Upper lobe of left lung (tissue), 6 donors: ENCODE measurements around the gene CA11. TPM values are rescaled to one million over a fixed set of nuclear protein-coding genes. Genes with fewer than 3 reads are reported as not detected.

Experiments used
- ATAC-seq, 2 donors: fragments of 200-7000 bp; cut with Tn5 transposase; one replicate each; pipeline ENCODE4 v1.9.1; 2022; ENCODE audit warnings: mild to moderate bottlenecking in 2 of 2, moderate library complexity in 2 of 2; ENCODE audit not compliant: low FRiP score in 2 of 2
- DNase-seq, 2 donors: peaks; one replicate each; pipeline ENCODE4 v3.0.0-alpha.2; 2019 to 2020
- H3K27ac ChIP-seq, 4 donors: fragments of 200-600 bp; sonication (generic); one replicate each; pipeline ENCODE4 v1.5.1; 2016 to 2019
- H3K27me3 ChIP-seq, 4 donors: fragments of 200-600 bp; sonication (generic); one replicate each; pipeline ENCODE4 v1.5.1; 2017 to 2019
- H3K36me3 ChIP-seq, 4 donors: fragments of 200-600 bp; sonication (generic); one replicate each; pipeline ENCODE4 v1.5.1; 2016 to 2019
- H3K4me1 ChIP-seq, 4 donors: fragments of 200-600 bp; sonication (generic); one replicate each; pipeline ENCODE4 v1.5.1; 2018 to 2019
- H3K4me3 ChIP-seq, 4 donors: fragments of 200-600 bp; sonication (generic); one replicate each; pipeline ENCODE4 v1.5.1; 2017 to 2019; ENCODE audit warnings: mild to moderate bottlenecking in 2 of 4, moderate library complexity in 1 of 4
- H3K9me3 ChIP-seq, 4 donors: fragments of 200-600 bp; sonication (generic); one replicate each; pipeline ENCODE4 v1.5.1; 2018 to 2019
- CTCF ChIP-seq, 6 experiments: fragments of 450-650 bp in 4 of 6; fragments of 200-600 bp in 2 of 6; sonication (generic) in 2 of 6; IDR thresholded peaks; one replicate each; pipeline ENCODE4 v1.5.1; 2016 to 2019; ENCODE audit warnings: antibody characterized with exemption in 6 of 6
- EP300 ChIP-seq, 4 donors: sonication (generic); formaldehyde crosslinking; IDR thresholded peaks; one replicate each; pipeline ENCODE4 v1.5.1; 2017; ENCODE audit warnings: antibody characterized with exemption in 4 of 4, control low read depth in 2 of 4
- POLR2A ChIP-seq, 4 donors: fragments of 450-650 bp; IDR thresholded peaks; one replicate each; pipeline ENCODE4 v1.5.1; 2016 to 2017; ENCODE audit warnings: antibody characterized with exemption in 4 of 4, mild to moderate bottlenecking in 2 of 4
- POLR2AphosphoS5 ChIP-seq, 2 donors: sonication (generic); formaldehyde crosslinking; IDR thresholded peaks; one replicate each; pipeline ENCODE4 v1.5.1; 2017; ENCODE audit warnings: antibody characterized with exemption in 2 of 2
- WGBS, 2 donors: methylation state at CpG; one replicate each; pipeline ENCODE4 v1.1.5; 2017 to 2018; 5-methylcytosine and 5-hydroxymethylcytosine counted together
- total RNA-seq, 6 donors: library from RNA; depleted of rRNA in 4 of 6; stranded (reverse); fragments of >200 nt in 4 of 6; gene quantifications; one replicate each; pipeline versions ENCODE4 v1.1.0 to v1.2.1, GENCODE V29; 2016 to 2021
- donor health status: DM: no; HTN: no; CAD: no; lungs with moderate emphysema.
- donor health status: DM: no; HTN: yes; CAD: no; lungs with severe emphysema.

CA11 gene
- total RNA-seq, 6 donors from 2014 or later = 2.1 to 8.1 (median 5.3) TPM

- no peak for ATAC-seq
- H3K9me3 ChIP-seq = no peaks in the 10 kb centered on the region
- peak overlapping the region; percentile 24 to 88 (median 82) for H3K27ac ChIP-seq
- peaks cover 24 to 43% (median 32%) of the 10 kb centered on the region in 4 donors for H3K4me1 ChIP-seq
- 28 to 36% methylated on average over 8 of the region's 8 CpGs for WGBS, 2 donors
- no peak for DNase-seq
- H3K27me3 ChIP-seq = no peaks in the 10 kb centered on the region
- TF ChIP-seq EP300 (IDR thresholded peaks at IDR 0.05) = no peak
- TF ChIP-seq CTCF (IDR thresholded peaks at IDR 0.05) = no peak
- TF ChIP-seq POLR2A (IDR thresholded peaks at IDR 0.05) = no peak
- no peak for TF ChIP-seq POLR2AphosphoS5 (IDR thresholded peaks at IDR 0.05)
- peak overlapping the region in 3 of 4 donors; percentile 44 to 57 (median 53) for H3K4me3 ChIP-seq
- H3K36me3 ChIP-seq = peaks cover 0 to 19% (median 9%) of the 10 kb centered on the region in 4 donors
Measured at GRCh38 chr19:48623556-48624066, 22.4 kb downstream of the CA11 start.

- ATAC-seq = no peak
- peak overlapping the region; percentile 41 to 88 (median 67) for H3K4me3 ChIP-seq
- DNase-seq = no peak
- peak overlapping the region; percentile 84 to 94 (median 93) for H3K27ac ChIP-seq
- WGBS, 2 donors = 31% methylated on average over 6 of the region's 6 CpGs
- TF ChIP-seq EP300 (IDR thresholded peaks at IDR 0.05) (no peak), POLR2A (IDR thresholded peaks at IDR 0.05) (peak in 1 of 4 donors; percentile 21), CTCF (IDR thresholded peaks at IDR 0.05) (peak in 1 of 6 experiments; percentile 7)
- H3K36me3 ChIP-seq = peaks cover 15 to 36% (median 26%) of the 10 kb centered on the region in 4 donors
- H3K27me3 ChIP-seq = no peaks in the 10 kb centered on the region
- no peaks in the 10 kb centered on the region for H3K9me3 ChIP-seq
- H3K4me1 ChIP-seq = peaks cover 48 to 72% (median 58%) of the 10 kb centered on the region in 4 donors
Measured at GRCh38 chr19:48619692-48620585, 26.0 kb downstream of the CA11 start.

GRCh38 chr19:48618916-48619691 lies 26.9 kb downstream of the CA11 start, which contains the start of the genes RPL18 and SPHK2:
Gene RPL18, minus strand, starts transcription at chr19:48619178. Its CDS starts 35 bp downstream, at chr19:48619143.
Gene SPHK2, plus strand, starts transcription at chr19:48619506. Its CDS starts 1,009 bp downstream, at chr19:48620515.
- peak in 1 of 6 experiments; percentile 33 for TF ChIP-seq CTCF (IDR thresholded peaks at IDR 0.05)
- peak; percentile 65 to 92 (median 86) for TF ChIP-seq POLR2A (IDR thresholded peaks at IDR 0.05)
- peak in 1 of 4 donors; percentile 78 for TF ChIP-seq EP300 (IDR thresholded peaks at IDR 0.05)
- peak; percentile 93 to 94 for TF ChIP-seq POLR2AphosphoS5 (IDR thresholded peaks at IDR 0.05)
- Histone ChIP-seq H3K4me3 (peak within 1 kb of the TSS; percentile 63 to 88 (median 73)), H3K36me3 (peaks cover 15 to 40% (median 28%) of the 10 kb centered on the region in 4 donors), H3K27me3 (no peaks in the 10 kb centered on the region), H3K27ac (peak within 1 kb of the TSS; percentile 84 to 94 (median 93)), H3K4me1 (peaks cover 44 to 70% (median 51%) of the 10 kb centered on the region in 4 donors), H3K9me3 (no peaks in the 10 kb centered on the region)
- WGBS, 2 donors = 0 to 1% methylated on average over 21 to 50 of the region's 69 CpGs
- peak; percentile 94 to 96 for ATAC-seq
- DNase-seq = peak; percentile 99

- no peak for TF ChIP-seq POLR2AphosphoS5 (IDR thresholded peaks at IDR 0.05)
- no peak for TF ChIP-seq CTCF (IDR thresholded peaks at IDR 0.05)
- no peak for TF ChIP-seq POLR2A (IDR thresholded peaks at IDR 0.05)
- no peak for TF ChIP-seq EP300 (IDR thresholded peaks at IDR 0.05)
- peak overlapping the region; percentile 63 to 88 (median 73) for H3K4me3 ChIP-seq
- ATAC-seq (no peak), DNase-seq (peak in 1 of 2 donors; percentile 33)
- H3K27me3 ChIP-seq = no peaks in the 10 kb centered on the region
- H3K36me3 ChIP-seq = peaks cover 15 to 40% (median 28%) of the 10 kb centered on the region in 4 donors
- 0 to 2% methylated on average over 13 to 18 of the region's 18 CpGs for WGBS, 2 donors
- H3K4me1 ChIP-seq = peaks cover 40 to 70% (median 48%) of the 10 kb centered on the region in 4 donors
- peak overlapping the region; percentile 84 to 94 (median 93) for H3K27ac ChIP-seq
- no peaks in the 10 kb centered on the region for H3K9me3 ChIP-seq
Measured at GRCh38 chr19:48618278-48618915, 27.6 kb downstream of the CA11 start.
